Right lung (tissue), 5 donors: ENCODE data around the gene ZDHHC8. TPM values are rescaled to one million over a fixed set of nuclear protein-coding genes. Genes with fewer than 3 reads are reported as not detected.

Experiments
- DNase-seq, 2 donors: peaks; one replicate each; pipeline ENCODE4 v3.0.0-alpha.2; 2013
- polyA plus RNA-seq, 5 donors: library from polyadenylated mRNA; unstranded; fragments of 120-200 nt; gene quantifications; one replicate each; pipeline versions ENCODE4 v1.2.1 to v1.2.3, GENCODE V29; 2013; ENCODE audit warnings: inconsistent platforms in 1 of 5, low replicate concordance in 1 of 5; ENCODE audit not compliant: insufficient read length in 5 of 5, insufficient read depth in 1 of 5

ZDHHC8 gene
- polyA plus RNA-seq, 5 donors: 27.5 to 61.1 (median 46.6) TPM

- DNase-seq: no peak
Measured at GRCh38 chr22:20127318-20127868, 4.2 kb upstream of the ZDHHC8 start.

GRCh38 chr22:20127869-20128618 is 3.6 kb upstream of the ZDHHC8 start:
- DNase-seq: no peak

GRCh38 chr22:20128619-20128901 is 3.0 kb upstream of the ZDHHC8 start:
- DNase-seq: no peak

GRCh38 chr22:20128902-20129746 is 2.5 kb upstream of the ZDHHC8 start:
- DNase-seq: no peak

GRCh38 chr22:20129747-20130014 is 1.9 kb upstream of the ZDHHC8 start:
- DNase-seq: no peak

GRCh38 chr22:20130319-20130718 is 1.3 kb upstream of the ZDHHC8 start:
- DNase-seq: no peak

GRCh38 chr22:20130731-20131596 is 640 bp upstream of the ZDHHC8 start:
- DNase-seq: peak; percentile 64 to 81

GRCh38 chr22:20131859-20132685 is 468 bp downstream of the ZDHHC8 start:
- DNase-seq: no peak

- no peak for DNase-seq
Measured at GRCh38 chr22:20132686-20133246, 1.2 kb downstream of the ZDHHC8 start.

- DNase-seq: no peak
Measured at GRCh38 chr22:20133930-20134549, 2.4 kb downstream of the ZDHHC8 start.

GRCh38 chr22:20135265-20135664 is 3.7 kb downstream of the ZDHHC8 start:
- no peak for DNase-seq

- DNase-seq: no peak
Measured at GRCh38 chr22:20135806-20136602, 4.4 kb downstream of the ZDHHC8 start.

GRCh38 chr22:20136603-20136873 is 4.9 kb downstream of the ZDHHC8 start:
- DNase-seq: no peak

- no peak for DNase-seq
Measured at GRCh38 chr22:20137113-20137512, 5.5 kb downstream of the ZDHHC8 start.

- DNase-seq: no peak
Measured at GRCh38 chr22:20137671-20138416, 6.2 kb downstream of the ZDHHC8 start.

GRCh38 chr22:20138417-20138738 is 6.8 kb downstream of the ZDHHC8 start:
- no peak for DNase-seq

GRCh38 chr22:20138868-20139267 is 7.3 kb downstream of the ZDHHC8 start:
- DNase-seq: no peak

GRCh38 chr22:20139391-20140106 is 7.9 kb downstream of the ZDHHC8 start:
- no peak for DNase-seq

- no peak for DNase-seq
Measured at GRCh38 chr22:20140107-20140445, 8.5 kb downstream of the ZDHHC8 start.
